Right lobe of liver (tissue), 6 donors: ENCODE data around the gene HLA-DRB5. TPM values are rescaled to one million over a fixed set of nuclear protein-coding genes. Genes with fewer than 3 reads are reported as not detected.

Source experiments
- ATAC-seq, 4 donors: fragments of 200-7000 bp; cut with Tn5 transposase; one replicate each; pipeline ENCODE4 v1.9.1; 2020; ENCODE audit warnings: mild to moderate bottlenecking in 4 of 4, moderate library complexity in 4 of 4
- DNase-seq, 3 donors: peaks; one replicate each; pipeline ENCODE4 v3.0.0-alpha.2; 2020
- H3K27ac ChIP-seq, 3 donors: fragments of 200-600 bp; one replicate each; pipeline ENCODE4 v1.8.0; 2022
- H3K27me3 ChIP-seq, 2 donors: fragments of 200-600 bp; one replicate each; pipeline ENCODE4 v1.8.0; 2022
- H3K36me3 ChIP-seq, 4 donors: fragments of 200-600 bp; sonication (generic) in 1 of 4; one replicate each; pipeline versions ENCODE4 v1.5.1 to v1.8.0; 2017 to 2022; ENCODE audit warnings: control low read depth in 1 of 4
- H3K4me1 ChIP-seq, 4 donors: fragments of 200-600 bp; sonication (generic) in 1 of 4; one replicate each; pipeline versions ENCODE4 v1.5.1 to v1.8.0; 2017 to 2022; ENCODE audit warnings: control low read depth in 1 of 4
- H3K4me3 ChIP-seq, 3 donors: fragments of 200-600 bp; one replicate each; pipeline ENCODE4 v1.8.0; 2022
- H3K9me3 ChIP-seq, 4 donors: fragments of 200-600 bp; sonication (generic) in 1 of 4; one replicate each; pipeline versions ENCODE4 v1.5.1 to v1.8.0; 2017 to 2022; ENCODE audit warnings: control low read depth in 1 of 4
- POLR2A ChIP-seq: fragments of 450-650 bp; IDR thresholded peaks from one replicate; pipeline ENCODE4 v1.6.1; 2017; ENCODE audit warnings: antibody characterized with exemption, mild to moderate bottlenecking
- WGBS: methylation state at CpG from one replicate; pipeline ENCODE4 v1.1.6; 2018; ENCODE audit warnings: low coverage, low lambda C conversion rate; ENCODE audit not compliant: insufficient coverage; ENCODE audit errors: missing lambda C conversion rate; 5-methylcytosine and 5-hydroxymethylcytosine counted together
- intact Hi-C, 2 donors: fragments of 100-400 bp; cut with DNase I; formaldehyde crosslinking; loops; one replicate each; pipeline versions ENCODE4 v1.11.2 to v1.14.1; 2022
- total RNA-seq, 6 experiments: library from RNA; depleted of rRNA in 2 of 6; stranded (reverse); fragments of >200 nt in 2 of 6; fragmentation: NEBNext Ultra II Directional in 3 of 6; extraction: Animal tissue kit (Norgen Biotek cat#: 25700) in 3 of 6; gene quantifications; one replicate each; pipeline versions ENCODE4 v1.1.0 to v1.2.4, GENCODE V29; 2016 to 2023
- TF ChIP-seq, protein P1 (sequence below), 4 donors: fragments of 200-600 bp in 3 of 4; fragments of 450-650 bp in 1 of 4; IDR thresholded peaks; one replicate each; pipeline versions ENCODE4 v1.5.1 to v1.8.0; 2016 to 2022; ENCODE audit warnings: antibody characterized with exemption in 4 of 4, mild to moderate bottlenecking in 2 of 4
- donor health status: DM: no; HTN: yes; CAD: no.
- donor health status: DM: no; HTN: no; CAD: no.
- donor health status: DM: no; HTN: no; CAD: no.
- donor health status: DM: no; HTN: yes; CAD: no.
- donor health status: DM: no; HTN: yes; CAD: no.

HLA-DRB5 gene
- total RNA-seq, 6 experiments from 2014 or later, result 0.86 to 42.5 (median 5.0) TPM

DNA sequence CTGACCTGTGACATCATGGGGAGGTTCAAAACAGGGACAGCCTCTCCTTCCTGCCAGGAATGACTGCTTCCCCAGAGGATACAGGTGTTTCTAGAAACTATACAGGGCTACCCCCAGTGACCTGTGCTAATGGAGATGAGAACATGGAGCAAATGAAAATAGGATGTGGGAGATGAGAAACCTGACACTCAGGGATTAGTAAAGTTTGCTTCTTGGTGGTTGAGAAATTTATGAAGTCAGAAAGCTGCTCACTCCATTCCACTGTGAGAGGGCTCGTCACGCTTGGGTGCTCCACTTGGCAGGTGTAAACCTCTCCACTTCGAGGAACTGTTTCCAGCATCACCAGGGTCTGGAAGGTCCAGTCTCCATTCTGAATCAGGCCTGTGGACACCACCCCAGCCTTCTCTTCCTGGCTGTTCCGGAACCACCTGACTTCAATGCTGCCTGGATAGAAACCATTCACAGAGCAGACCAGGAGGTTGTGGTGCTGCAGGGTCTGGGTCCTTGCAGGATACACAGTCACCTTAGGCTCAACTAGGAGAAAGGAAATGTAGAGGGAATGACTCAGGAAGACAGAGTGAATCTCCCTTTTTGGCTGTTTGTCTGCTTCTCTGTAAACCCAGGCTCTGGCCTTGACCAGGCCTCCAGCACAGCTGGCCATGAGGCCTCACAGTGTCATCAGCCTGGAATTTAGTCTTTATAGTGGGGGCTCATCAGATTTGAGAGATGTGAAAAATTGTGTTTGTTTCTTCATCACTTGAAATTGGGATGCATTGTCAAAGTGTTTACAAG is 10.8 kb downstream of the HLA-DRB5 start:
- Histone ChIP-seq H3K27ac (no peak overlapping the region), H3K4me1 (no peaks in the 10 kb centered on the region), H3K27me3 (no peaks in the 10 kb centered on the region), H3K9me3 (no peaks in the 10 kb centered on the region), H3K4me3 (no peak overlapping the region), H3K36me3 (no peaks in the 10 kb centered on the region)
- intact Hi-C loops, result no loop called here
- ATAC-seq (no peak), DNase-seq (no peak)
- TF ChIP-seq POLR2A, result no peak
- TF ChIP-seq, protein P1, sequence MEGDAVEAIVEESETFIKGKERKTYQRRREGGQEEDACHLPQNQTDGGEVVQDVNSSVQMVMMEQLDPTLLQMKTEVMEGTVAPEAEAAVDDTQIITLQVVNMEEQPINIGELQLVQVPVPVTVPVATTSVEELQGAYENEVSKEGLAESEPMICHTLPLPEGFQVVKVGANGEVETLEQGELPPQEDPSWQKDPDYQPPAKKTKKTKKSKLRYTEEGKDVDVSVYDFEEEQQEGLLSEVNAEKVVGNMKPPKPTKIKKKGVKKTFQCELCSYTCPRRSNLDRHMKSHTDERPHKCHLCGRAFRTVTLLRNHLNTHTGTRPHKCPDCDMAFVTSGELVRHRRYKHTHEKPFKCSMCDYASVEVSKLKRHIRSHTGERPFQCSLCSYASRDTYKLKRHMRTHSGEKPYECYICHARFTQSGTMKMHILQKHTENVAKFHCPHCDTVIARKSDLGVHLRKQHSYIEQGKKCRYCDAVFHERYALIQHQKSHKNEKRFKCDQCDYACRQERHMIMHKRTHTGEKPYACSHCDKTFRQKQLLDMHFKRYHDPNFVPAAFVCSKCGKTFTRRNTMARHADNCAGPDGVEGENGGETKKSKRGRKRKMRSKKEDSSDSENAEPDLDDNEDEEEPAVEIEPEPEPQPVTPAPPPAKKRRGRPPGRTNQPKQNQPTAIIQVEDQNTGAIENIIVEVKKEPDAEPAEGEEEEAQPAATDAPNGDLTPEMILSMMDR (IDR thresholded peaks at IDR 0.05), result no peak
- WGBS, result no CpG with 5 or more reads among the region's 4 CpGs

DNA sequence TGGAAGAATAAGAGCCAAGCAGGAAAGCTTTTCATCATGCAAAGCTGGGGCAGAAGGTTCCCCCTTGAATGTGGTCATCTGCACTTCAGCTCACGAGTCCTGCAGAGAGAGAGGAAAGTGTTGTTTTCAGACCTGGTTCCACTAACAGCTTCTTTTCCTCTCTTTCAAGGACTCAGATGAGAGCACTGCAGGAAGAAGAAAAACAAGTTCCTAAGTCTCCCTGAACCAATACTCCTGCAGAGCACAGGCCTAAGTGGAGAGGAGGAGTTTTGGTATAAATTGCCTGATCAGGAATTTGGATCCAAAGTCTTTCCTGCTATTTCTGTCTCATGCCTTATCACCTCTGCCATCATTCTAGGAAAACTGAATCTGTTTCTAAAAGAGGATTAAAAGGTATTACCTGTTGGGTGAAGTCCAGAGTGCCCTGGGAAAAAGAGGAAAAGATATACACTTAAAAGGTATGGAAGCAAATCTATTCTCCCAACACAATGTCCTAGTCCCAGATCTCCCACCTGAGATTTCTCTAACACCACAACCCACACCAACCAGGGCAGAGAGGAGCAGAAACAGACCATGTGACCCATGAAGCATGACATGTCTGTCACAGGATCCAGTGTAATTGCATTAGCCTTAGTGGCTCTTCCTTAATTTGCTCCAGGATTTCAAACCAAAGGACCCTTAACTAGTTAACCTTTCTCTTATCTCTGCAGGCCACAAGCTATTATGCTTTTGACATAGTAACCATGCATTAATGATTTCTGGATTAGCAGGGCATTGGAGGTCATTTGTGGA is 12.2 kb downstream of the HLA-DRB5 start:
- H3K9me3 ChIP-seq, result no peaks in the 10 kb centered on the region

DNA sequence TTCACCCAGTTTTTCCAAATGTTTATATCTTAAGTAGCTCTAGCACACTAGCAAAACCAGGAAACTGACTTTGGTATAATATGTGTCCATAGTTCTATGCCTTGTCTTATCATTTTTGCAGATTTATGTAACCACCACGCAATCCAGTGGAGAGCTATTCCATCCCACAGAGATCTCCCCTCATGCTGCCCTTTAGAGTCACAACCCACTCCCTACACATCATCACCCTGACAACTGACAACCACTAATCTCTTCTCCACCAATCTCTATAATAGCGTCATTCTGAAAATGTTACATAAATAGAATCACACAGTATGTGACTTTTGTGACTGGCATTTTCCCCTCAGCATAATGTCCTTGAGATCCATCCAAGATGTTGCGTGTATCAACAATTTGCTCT is 29.1 kb downstream of the HLA-DRB5 start:
- TF ChIP-seq POLR2A, result no peak
- TF ChIP-seq, protein P1 (IDR thresholded peaks at IDR 0.05), result no peak
- ATAC-seq (no peak), DNase-seq (no peak)
- no peak overlapping the region for H3K4me3 ChIP-seq
- no peaks in the 10 kb centered on the region for H3K27me3 ChIP-seq
- no peaks in the 10 kb centered on the region for H3K4me1 ChIP-seq
- no peaks in the 10 kb centered on the region for H3K36me3 ChIP-seq
- WGBS, result 5% methylated on average over 3 of the region's 3 CpGs
- intact Hi-C loops, result no loop called here
- no peaks in the 10 kb centered on the region for H3K9me3 ChIP-seq
- H3K27ac ChIP-seq, result no peak overlapping the region

More for the DNA sequence above, 12.2 kb downstream of the HLA-DRB5 start:
- DNase-seq (no peak), ATAC-seq (no peak)
- TF ChIP-seq, protein P1 (IDR thresholded peaks at IDR 0.05), result no peak
- no peak for TF ChIP-seq POLR2A
- H3K36me3 ChIP-seq, result no peaks in the 10 kb centered on the region
- no peak overlapping the region for H3K27ac ChIP-seq
- H3K4me3 ChIP-seq, result no peak overlapping the region
- H3K4me1 ChIP-seq, result no peaks in the 10 kb centered on the region
- intact Hi-C loops, result no loop called here
- H3K27me3 ChIP-seq, result no peaks in the 10 kb centered on the region
- WGBS, result no CpG with 5 or more reads among the region's 1 CpG

DNA sequence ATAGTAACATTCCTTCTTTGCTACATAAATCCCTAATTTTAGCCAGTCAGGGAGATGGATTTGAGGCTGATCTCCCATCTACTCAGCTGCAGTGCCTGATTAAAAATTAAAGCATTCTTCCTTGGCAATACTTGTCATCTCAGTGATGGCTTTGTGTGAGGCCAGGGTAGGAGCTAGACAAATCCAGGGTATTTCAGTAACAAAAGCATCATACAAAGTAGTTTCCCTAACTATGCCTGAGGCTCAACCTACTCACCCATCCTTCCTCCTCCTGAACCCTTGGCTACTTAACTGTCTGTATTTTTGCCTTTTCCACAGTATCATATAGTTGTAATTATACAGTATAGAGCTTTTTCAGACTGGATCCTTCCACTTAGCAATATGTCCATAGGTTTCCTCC is 37.7 kb downstream of the HLA-DRB5 start:
- intact Hi-C loops, result no loop called here
- Histone ChIP-seq H3K9me3 (no peaks in the 10 kb centered on the region), H3K4me3 (no peak overlapping the region), H3K36me3 (no peaks in the 10 kb centered on the region), H3K27me3 (no peaks in the 10 kb centered on the region), H3K27ac (no peak overlapping the region), H3K4me1 (no peaks in the 10 kb centered on the region)
- TF ChIP-seq, protein P1 (IDR thresholded peaks at IDR 0.05), result no peak
- TF ChIP-seq POLR2A, result no peak
- no peak for ATAC-seq
- no peak for DNase-seq
